ENCODE data around the gene TSPAN15.

- TF ChIP-seq CTCF (IDR thresholded peaks at IDR 0.05) (peak; percentile 58 to 64 (median 62)), POLR2A (IDR thresholded peaks at IDR 0.05) (no peak), POLR2AphosphoS5 (IDR thresholded peaks at IDR 0.05) (no peak)
Measured at GRCh38 chr10:69449841-69450240, 1.4 kb upstream of the TSPAN15 start.

Measured in breast epithelium (tissue), 3 donors.